Epithelial cell of proximal tubule (primary cell): ENCODE results near the gene GLCCI1. TPM values are rescaled to one million over a fixed set of nuclear protein-coding genes. Genes with fewer than 3 reads are reported as not detected.
"Not testable (repeated sequence)": the region's sequence is repeated elsewhere in the genome, so short reads cannot be mapped to it uniquely, and the experiment has no call there.

ENCODE experiments used
- DNase-seq: peaks from one replicate; pipeline ENCODE4 v3.0.0-alpha.2; 2011; ENCODE audit warnings: low read depth
- H3K4me3 ChIP-seq: 2 replicates; pipeline ENCODE4 v1.5.1; 2011; ENCODE audit warnings: low read depth, mild to moderate bottlenecking, low read length
- total RNA-seq: library from RNA; depleted of rRNA; stranded (reverse); fragments of >200 nt; gene quantifications from 2 replicates; pipeline ENCODE4 v1.2.3, GENCODE V29; 2015
- TF ChIP-seq, protein P1 (sequence below): conservative IDR thresholded peaks from 2 replicates; pipeline ENCODE4 v1.5.1; 2012; ENCODE audit warnings: low read depth, mild to moderate bottlenecking, low read length

The GLCCI1 gene
- total RNA-seq, 1 donor from 2014 or later, result 1.9 TPM

DNA sequence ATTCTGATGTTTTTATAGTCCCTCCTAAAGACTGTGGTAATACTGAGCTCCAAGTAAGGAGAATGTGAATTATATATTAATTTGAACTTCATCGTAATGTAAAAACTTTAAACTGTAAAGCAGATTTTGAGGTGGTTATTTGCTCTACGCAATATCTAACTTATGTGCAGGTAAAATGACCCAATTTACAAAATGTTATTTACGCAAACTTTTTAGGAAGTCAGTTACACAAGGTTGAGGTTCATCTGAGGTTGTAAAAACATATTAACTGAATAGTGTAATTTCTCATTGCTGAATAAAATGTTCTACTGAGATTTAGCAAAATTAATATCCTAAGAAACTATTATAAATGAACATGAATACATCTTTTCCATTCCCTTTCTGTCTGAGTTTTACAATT, 15.8 kb downstream of the GLCCI1 start:
- no peak overlapping the region for H3K4me3 ChIP-seq
- no peak for DNase-seq
- TF ChIP-seq, protein P1, sequence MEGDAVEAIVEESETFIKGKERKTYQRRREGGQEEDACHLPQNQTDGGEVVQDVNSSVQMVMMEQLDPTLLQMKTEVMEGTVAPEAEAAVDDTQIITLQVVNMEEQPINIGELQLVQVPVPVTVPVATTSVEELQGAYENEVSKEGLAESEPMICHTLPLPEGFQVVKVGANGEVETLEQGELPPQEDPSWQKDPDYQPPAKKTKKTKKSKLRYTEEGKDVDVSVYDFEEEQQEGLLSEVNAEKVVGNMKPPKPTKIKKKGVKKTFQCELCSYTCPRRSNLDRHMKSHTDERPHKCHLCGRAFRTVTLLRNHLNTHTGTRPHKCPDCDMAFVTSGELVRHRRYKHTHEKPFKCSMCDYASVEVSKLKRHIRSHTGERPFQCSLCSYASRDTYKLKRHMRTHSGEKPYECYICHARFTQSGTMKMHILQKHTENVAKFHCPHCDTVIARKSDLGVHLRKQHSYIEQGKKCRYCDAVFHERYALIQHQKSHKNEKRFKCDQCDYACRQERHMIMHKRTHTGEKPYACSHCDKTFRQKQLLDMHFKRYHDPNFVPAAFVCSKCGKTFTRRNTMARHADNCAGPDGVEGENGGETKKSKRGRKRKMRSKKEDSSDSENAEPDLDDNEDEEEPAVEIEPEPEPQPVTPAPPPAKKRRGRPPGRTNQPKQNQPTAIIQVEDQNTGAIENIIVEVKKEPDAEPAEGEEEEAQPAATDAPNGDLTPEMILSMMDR, result no peak

DNA sequence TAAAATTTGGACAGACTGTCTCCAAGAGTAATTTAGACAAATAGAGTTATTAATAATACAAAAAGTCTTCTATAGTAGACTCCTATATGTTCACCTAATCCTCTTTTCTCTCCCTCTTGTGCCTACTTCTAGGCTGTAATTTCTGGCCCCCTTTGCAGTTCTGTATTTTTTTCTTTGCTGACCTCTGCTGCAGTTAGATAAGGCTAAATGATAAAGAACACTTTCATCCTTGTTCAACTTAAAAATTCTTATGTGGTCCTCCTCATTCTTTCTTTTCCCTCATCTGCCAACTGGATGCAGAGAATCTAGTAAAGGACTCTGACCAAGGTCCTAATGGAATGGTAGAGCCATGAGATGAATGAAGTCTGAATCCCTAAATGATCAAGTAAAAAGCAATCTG, 20.1 kb downstream of the GLCCI1 start:
- TF ChIP-seq, protein P1, result no peak
- no peak for DNase-seq
- no peak overlapping the region for H3K4me3 ChIP-seq

DNA sequence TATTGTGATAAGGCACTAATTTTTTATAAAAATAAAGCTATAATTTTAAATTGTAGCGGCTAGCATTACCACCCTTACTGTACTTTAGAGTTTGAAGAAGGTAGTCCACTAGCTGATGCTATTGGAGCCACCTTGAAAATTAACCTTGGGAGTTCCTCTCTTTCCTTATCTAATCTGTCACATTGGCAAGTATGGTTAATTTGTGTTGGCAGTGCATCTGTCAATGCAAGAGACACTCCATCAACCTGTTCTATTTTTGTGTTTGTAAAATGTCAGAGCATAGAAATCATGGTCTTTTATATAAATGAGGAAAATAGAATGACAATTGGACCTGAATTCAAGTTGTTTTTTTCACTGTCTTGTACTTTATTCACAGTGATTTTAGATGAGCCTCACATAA, 20.5 kb downstream of the GLCCI1 start:
- TF ChIP-seq, protein P1, result no peak
- no peak overlapping the region for H3K4me3 ChIP-seq
- no peak for DNase-seq

DNA sequence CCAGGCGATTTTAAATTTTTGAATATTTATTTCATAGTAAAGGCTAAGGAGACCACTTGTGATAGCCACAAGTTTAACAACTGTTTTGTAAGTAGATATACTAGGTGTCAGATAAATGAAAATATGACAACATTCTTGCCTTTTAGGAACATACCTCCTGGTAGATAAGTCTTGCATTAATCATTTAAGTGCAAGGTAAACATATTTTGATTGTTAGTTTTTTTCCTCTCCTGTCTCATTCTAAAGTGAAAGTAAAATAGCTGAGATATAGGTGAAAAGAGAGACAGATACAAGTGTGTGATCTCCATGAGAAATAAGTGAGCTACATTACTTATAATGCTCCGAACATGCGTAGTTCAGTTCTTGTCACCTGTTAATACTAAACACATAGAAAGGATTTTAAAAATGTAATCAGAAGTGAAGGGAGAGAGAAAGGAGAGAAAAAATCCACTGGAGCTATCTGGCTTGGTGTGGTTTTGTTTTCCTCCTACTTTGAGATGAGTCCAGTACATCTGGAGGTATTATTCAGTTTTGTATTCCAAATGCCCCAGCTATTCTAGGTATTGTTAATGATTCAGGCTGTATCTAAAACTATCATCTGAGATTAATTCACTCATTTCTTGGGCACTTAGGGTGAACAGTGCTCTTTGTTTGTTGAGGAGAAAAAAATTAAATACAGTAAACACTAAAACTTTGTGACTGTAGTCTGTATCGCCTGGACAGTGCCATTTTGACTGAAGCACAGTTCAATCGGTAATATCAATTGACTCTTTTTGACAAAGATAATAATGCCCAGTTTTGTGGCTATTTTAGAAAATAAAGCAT, 21.2 kb downstream of the GLCCI1 start:
- peak overlapping the region; percentile 15 for H3K4me3 ChIP-seq
- TF ChIP-seq, protein P1, result no peak
- no peak for DNase-seq

DNA sequence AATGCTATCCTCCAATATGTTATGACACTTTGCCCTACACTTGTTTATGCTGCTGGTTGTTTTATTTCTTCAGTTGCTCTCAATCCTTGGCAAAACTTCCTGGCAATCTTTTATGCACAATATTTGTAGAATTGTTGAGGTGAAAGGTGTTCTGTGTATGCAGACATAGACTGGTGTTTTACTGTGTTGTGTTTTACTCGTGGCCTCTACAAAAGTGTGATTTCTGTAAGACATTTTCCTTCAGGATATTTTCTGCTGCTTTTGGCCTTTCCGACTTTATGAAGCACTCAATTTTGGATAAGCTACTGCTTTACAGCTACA, 21.8 kb downstream of the GLCCI1 start:
- H3K4me3 ChIP-seq, result no peak overlapping the region
- TF ChIP-seq, protein P1, result no peak
- DNase-seq, result no peak

DNA sequence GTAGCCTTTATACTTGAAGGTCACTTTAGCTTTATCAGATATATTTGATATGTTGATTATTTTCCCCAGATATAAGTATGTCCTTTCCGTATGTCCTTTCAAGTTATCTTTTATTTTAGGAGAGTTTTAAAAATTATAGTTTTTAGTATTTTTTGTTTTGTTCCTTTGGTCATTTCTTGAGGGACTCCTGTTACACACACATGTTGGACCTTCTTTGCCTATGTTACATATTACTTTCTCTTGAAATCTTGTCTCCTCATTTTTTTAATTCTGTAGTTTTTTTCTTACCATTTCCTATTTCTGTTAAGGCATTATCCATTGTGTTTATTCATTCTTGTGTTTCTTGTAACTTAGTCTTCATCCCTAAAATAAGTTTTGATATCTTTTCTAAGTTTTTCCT, 23.9 kb downstream of the GLCCI1 start:
- TF ChIP-seq, protein P1, result no peak
- no peak overlapping the region for H3K4me3 ChIP-seq
- DNase-seq, result no peak

DNA sequence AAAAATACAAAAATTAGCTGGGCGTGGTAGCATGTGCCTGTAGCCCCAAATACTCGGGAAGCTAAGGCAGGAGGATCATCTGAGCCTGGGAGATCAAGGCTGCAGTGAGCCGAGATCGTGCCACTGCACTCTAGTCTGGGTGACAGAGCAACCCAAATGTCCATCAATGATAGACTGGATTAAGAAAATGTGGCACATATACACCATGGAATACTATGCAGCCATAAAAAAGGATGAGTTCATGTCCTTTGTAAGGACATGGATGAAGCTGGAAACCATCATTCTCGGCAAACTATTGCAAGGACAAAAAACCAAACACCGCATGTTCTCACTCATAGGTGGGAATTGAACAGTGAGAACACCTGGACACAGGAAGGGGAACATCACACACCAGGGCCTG, 26.8 kb downstream of the GLCCI1 start:
- H3K4me3 ChIP-seq, DNase-seq: not testable (repeated sequence)
